B cell (primary cell): Measurements from ENCODE around the gene KMT2D.

ENCODE experiments used
- EZH2 ChIP-seq: IDR thresholded peaks from 2 replicates; pipeline ENCODE4 v1.6.1; 2012; ENCODE audit warnings: borderline replicate concordance, low read depth, mild to moderate bottlenecking, moderate library complexity, low read length; ENCODE audit not compliant: insufficient read depth, poor library complexity, severe bottlenecking
- TF ChIP-seq, protein P1 (sequence below): fragments of 200-600 bp; IDR thresholded peaks from one replicate; pipeline ENCODE4 v1.8.0; 2022; ENCODE audit warnings: antibody characterized with exemption, mild to moderate bottlenecking

DNA sequence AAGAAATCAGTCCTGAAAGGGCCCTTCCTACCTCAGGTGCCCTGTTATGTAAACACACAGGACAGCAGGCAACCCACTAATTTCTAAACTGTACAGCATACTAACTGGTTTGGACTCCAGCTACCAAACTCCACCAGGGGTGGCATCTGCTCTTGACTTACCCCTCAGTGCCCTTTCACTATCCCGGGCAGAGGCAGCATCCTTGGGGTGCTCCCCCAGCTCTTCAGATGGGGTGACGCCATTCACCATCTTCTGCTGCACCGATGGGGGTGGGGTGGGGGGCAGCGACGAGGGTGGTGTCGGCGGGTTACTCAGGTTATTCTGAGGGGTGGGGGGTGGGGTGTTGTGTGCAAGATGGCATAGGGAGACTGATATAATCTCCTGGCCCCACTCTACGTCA is 30.5 kb downstream of the KMT2D start:
- TF ChIP-seq, protein P1, sequence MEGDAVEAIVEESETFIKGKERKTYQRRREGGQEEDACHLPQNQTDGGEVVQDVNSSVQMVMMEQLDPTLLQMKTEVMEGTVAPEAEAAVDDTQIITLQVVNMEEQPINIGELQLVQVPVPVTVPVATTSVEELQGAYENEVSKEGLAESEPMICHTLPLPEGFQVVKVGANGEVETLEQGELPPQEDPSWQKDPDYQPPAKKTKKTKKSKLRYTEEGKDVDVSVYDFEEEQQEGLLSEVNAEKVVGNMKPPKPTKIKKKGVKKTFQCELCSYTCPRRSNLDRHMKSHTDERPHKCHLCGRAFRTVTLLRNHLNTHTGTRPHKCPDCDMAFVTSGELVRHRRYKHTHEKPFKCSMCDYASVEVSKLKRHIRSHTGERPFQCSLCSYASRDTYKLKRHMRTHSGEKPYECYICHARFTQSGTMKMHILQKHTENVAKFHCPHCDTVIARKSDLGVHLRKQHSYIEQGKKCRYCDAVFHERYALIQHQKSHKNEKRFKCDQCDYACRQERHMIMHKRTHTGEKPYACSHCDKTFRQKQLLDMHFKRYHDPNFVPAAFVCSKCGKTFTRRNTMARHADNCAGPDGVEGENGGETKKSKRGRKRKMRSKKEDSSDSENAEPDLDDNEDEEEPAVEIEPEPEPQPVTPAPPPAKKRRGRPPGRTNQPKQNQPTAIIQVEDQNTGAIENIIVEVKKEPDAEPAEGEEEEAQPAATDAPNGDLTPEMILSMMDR, result no peak
- no peak for TF ChIP-seq EZH2
